Measurements from ENCODE around the gene RAB3GAP1. TPM values are rescaled to one million over a fixed set of nuclear protein-coding genes. Genes with fewer than 3 reads are reported as not detected.
"Not testable (repeated sequence)": the region's sequence is repeated elsewhere in the genome, so short reads cannot be mapped to it uniquely, and the experiment has no call there.

The RAB3GAP1 gene
- polyA plus RNA-seq (ENCODE audit: insufficient read length in 4 of 4), result 10 to 100 TPM; 45.6 to 60.2 (median 52.5) TPM

- DNase-seq (ENCODE audit: low read depth in 4 of 4, low spot score in 2 of 4), result peak; percentile 63 to 75 (median 68)
Observed at GRCh38 chr2:135052042-135052876, at the start of gene RAB3GAP1. RAB3GAP1 (plus strand) TSS chr2:135052292; CDS start chr2:135052308, 16 bp downstream.

- no peak for DNase-seq (ENCODE audit: low read depth in 4 of 4, low spot score in 2 of 4)
Observed at GRCh38 chr2:135002836-135003235, 49.3 kb upstream of the RAB3GAP1 start.

GRCh38 chr2:135004005-135004746 lies 47.9 kb upstream of the RAB3GAP1 start:
- DNase-seq (ENCODE audit: low read depth in 4 of 4, low spot score in 2 of 4), result peak in 2 of 4 donors; percentile 24 to 41

GRCh38 chr2:135005753-135006152 lies 46.3 kb upstream of the RAB3GAP1 start:
- DNase-seq (ENCODE audit: low read depth in 4 of 4, low spot score in 2 of 4), result no peak

GRCh38 chr2:135009339-135009738 lies 42.8 kb upstream of the RAB3GAP1 start:
- DNase-seq (ENCODE audit: low read depth in 4 of 4, low spot score in 2 of 4), result no peak

- no peak for DNase-seq (ENCODE audit: low read depth in 4 of 4, low spot score in 2 of 4)
Observed at GRCh38 chr2:135010200-135010942, 41.7 kb upstream of the RAB3GAP1 start.

GRCh38 chr2:135011633-135012032 lies 40.5 kb upstream of the RAB3GAP1 start:
- DNase-seq (ENCODE audit: low read depth in 4 of 4, low spot score in 2 of 4), result no peak

GRCh38 chr2:135021618-135022017 lies 30.5 kb upstream of the RAB3GAP1 start:
- DNase-seq (ENCODE audit: low read depth in 4 of 4, low spot score in 2 of 4), result no peak

GRCh38 chr2:135022952-135023880 lies 28.9 kb upstream of the RAB3GAP1 start:
- DNase-seq (ENCODE audit: low read depth in 4 of 4, low spot score in 2 of 4), result no peak

GRCh38 chr2:135023886-135024485 lies 28.1 kb upstream of the RAB3GAP1 start:
- no peak for DNase-seq (ENCODE audit: low read depth in 4 of 4, low spot score in 2 of 4)

GRCh38 chr2:135029481-135030134 lies 22.5 kb upstream of the RAB3GAP1 start:
- no peak for DNase-seq (ENCODE audit: low read depth in 4 of 4, low spot score in 2 of 4)

GRCh38 chr2:135030826-135031225 lies 21.3 kb upstream of the RAB3GAP1 start:
- DNase-seq (ENCODE audit: low read depth in 4 of 4, low spot score in 2 of 4), result peak in 2 of 4 donors; percentile 13 to 25

GRCh38 chr2:135033216-135033615 lies 18.9 kb upstream of the RAB3GAP1 start:
- not testable (repeated sequence) for DNase-seq (ENCODE audit: low read depth in 4 of 4, low spot score in 2 of 4)

GRCh38 chr2:135037831-135038230 lies 14.3 kb upstream of the RAB3GAP1 start:
- no peak for DNase-seq (ENCODE audit: low read depth in 4 of 4, low spot score in 2 of 4)

GRCh38 chr2:135043345-135043744 lies 8.7 kb upstream of the RAB3GAP1 start:
- no peak for DNase-seq (ENCODE audit: low read depth in 4 of 4, low spot score in 2 of 4)

GRCh38 chr2:135047300-135047699 lies 4.8 kb upstream of the RAB3GAP1 start, which contains the start of gene MAP3K19:
MAP3K19 (minus strand) TSS chr2:135047447; CDS start chr2:135024647, 22,800 bp downstream.
- no peak for DNase-seq (ENCODE audit: low read depth in 4 of 4, low spot score in 2 of 4)

- no peak for DNase-seq (ENCODE audit: low read depth in 4 of 4, low spot score in 2 of 4)
Observed at GRCh38 chr2:135048122-135048521, 4.0 kb upstream of the RAB3GAP1 start.

GRCh38 chr2:135050132-135050531 lies 2.0 kb upstream of the RAB3GAP1 start:
- no peak for DNase-seq (ENCODE audit: low read depth in 4 of 4, low spot score in 2 of 4)

GRCh38 chr2:135050684-135051083 lies 1.4 kb upstream of the RAB3GAP1 start:
- DNase-seq (ENCODE audit: low read depth in 4 of 4, low spot score in 2 of 4), result no peak

Measured in left renal cortex interstitium (tissue), 4 donors.